Hematopoietic multipotent progenitor cell treated with erythropoietin and hydrocortisone succinate and interleukin-3 and kit ligand, for 17 days (in vitro differentiated cells): Measurements from ENCODE around the gene JADE2.
"Not testable (repeated sequence)": the region's sequence is repeated elsewhere in the genome, so short reads cannot be mapped to it uniquely, and the experiment has no call there.

Source experiments
- DNase-seq: peaks from one replicate; pipeline ENCODE4 v3.0.0-alpha.2; 2015; ENCODE audit warnings: low spot score

Gene JADE2

GRCh38 chr5:134524826-134525682 is at the start of gene JADE2:
JADE2 (plus strand) TSS chr5:134525670; CDS start chr5:134535858, 10,188 bp downstream.
- DNase-seq: peak; percentile 49

GRCh38 chr5:134477462-134478245 is 47.8 kb upstream of the JADE2 start:
- DNase-seq: no peak

- DNase-seq: no peak
These were observed 45.6 kb upstream of the JADE2 start for GRCh38 chr5:134479839-134480238.

GRCh38 chr5:134489227-134489944 is 36.1 kb upstream of the JADE2 start:
- no peak for DNase-seq

GRCh38 chr5:134490255-134490924 is 35.1 kb upstream of the JADE2 start:
- no peak for DNase-seq

GRCh38 chr5:134490925-134491271 is 34.6 kb upstream of the JADE2 start:
- no peak for DNase-seq

- DNase-seq: no peak
These were observed 33.5 kb upstream of the JADE2 start for GRCh38 chr5:134491841-134492442.

GRCh38 chr5:134492568-134492967 is 32.9 kb upstream of the JADE2 start:
- DNase-seq: no peak

- DNase-seq: no peak
These were observed 31.9 kb upstream of the JADE2 start for GRCh38 chr5:134493461-134494055.

GRCh38 chr5:134494780-134495179 is 30.7 kb upstream of the JADE2 start:
- no peak for DNase-seq

GRCh38 chr5:134499905-134500304 is 25.6 kb upstream of the JADE2 start:
- DNase-seq: not testable (repeated sequence)

- DNase-seq: no peak
These were observed 24.6 kb upstream of the JADE2 start for GRCh38 chr5:134500699-134501430.

GRCh38 chr5:134502259-134502658 is 23.2 kb upstream of the JADE2 start:
- DNase-seq: no peak

- DNase-seq: no peak
These were observed 22.2 kb upstream of the JADE2 start for GRCh38 chr5:134503088-134503936.

- no peak for DNase-seq
These were observed 21.5 kb upstream of the JADE2 start for GRCh38 chr5:134503937-134504437.

GRCh38 chr5:134504629-134505300 is 20.7 kb upstream of the JADE2 start:
- DNase-seq: no peak

GRCh38 chr5:134506054-134507039 is 19.1 kb upstream of the JADE2 start:
- no peak for DNase-seq
